GM12891 (cell line): ENCODE results near the gene ETNK1.

Source experiments
- PAX5 ChIP-seq: IDR thresholded peaks from 2 replicates; pipeline ENCODE4 v1.6.1; 2011; ENCODE audit warnings: low read length, moderate library complexity, mild to moderate bottlenecking; ENCODE audit not compliant: insufficient read depth, severe bottlenecking
- POLR2A ChIP-seq: IDR thresholded peaks from 2 replicates; pipeline ENCODE4 v1.6.1; 2011; ENCODE audit warnings: low read depth, low read length, control low read depth
- POLR2AphosphoS5 ChIP-seq: IDR thresholded peaks from 2 replicates; pipeline ENCODE4 v1.6.1; 2011; ENCODE audit warnings: low read depth, low read length, control low read depth
- POU2F2 ChIP-seq: IDR thresholded peaks from 2 replicates; pipeline ENCODE4 v1.6.1; 2011; ENCODE audit warnings: low read depth, mild to moderate bottlenecking, control low read depth, low read length, moderate library complexity
- SPI1 ChIP-seq: IDR thresholded peaks from 2 replicates; pipeline ENCODE4 v1.6.1; 2011; ENCODE audit warnings: low read depth, low read length, control low read depth
- TAF1 ChIP-seq: IDR thresholded peaks from 2 replicates; pipeline ENCODE4 v1.6.1; 2011; ENCODE audit warnings: low read depth, low read length, control low read depth

DNA sequence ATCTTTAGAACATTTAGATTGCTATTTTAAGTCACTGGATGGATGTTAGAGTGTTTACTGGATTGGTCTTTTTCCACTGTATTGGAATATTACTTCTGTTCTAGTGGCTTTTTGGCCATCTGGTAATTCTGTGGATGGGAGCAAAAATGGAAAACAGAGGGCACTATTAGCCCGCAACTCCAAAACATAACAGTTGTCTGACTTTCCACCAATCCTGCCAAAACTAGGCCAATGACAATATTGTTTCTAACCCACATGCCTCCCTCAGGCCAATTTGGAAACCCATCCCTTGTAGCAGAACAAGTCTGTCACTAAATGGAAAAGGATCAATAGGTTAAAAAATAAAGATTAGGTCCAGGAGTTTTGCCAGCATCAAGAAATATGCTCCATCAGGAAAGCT, 97.8 kb downstream of the ETNK1 start:
- no peak for TF ChIP-seq POLR2A
- no peak for TF ChIP-seq POLR2AphosphoS5
- TF ChIP-seq POU2F2, result no peak
- no peak for TF ChIP-seq TAF1
- TF ChIP-seq SPI1, result no peak
- TF ChIP-seq PAX5, result no peak
